ENCODE measurements around the gene SLC22A12. TPM values are rescaled to one million over a fixed set of nuclear protein-coding genes. Genes with fewer than 3 reads are reported as not detected.
A peak's percentile ranks its signal among the peaks of the same experiment; 100 is the strongest.

Gene SLC22A12
- total RNA-seq, 1 donor from 2014 or later, result not detected

DNA sequence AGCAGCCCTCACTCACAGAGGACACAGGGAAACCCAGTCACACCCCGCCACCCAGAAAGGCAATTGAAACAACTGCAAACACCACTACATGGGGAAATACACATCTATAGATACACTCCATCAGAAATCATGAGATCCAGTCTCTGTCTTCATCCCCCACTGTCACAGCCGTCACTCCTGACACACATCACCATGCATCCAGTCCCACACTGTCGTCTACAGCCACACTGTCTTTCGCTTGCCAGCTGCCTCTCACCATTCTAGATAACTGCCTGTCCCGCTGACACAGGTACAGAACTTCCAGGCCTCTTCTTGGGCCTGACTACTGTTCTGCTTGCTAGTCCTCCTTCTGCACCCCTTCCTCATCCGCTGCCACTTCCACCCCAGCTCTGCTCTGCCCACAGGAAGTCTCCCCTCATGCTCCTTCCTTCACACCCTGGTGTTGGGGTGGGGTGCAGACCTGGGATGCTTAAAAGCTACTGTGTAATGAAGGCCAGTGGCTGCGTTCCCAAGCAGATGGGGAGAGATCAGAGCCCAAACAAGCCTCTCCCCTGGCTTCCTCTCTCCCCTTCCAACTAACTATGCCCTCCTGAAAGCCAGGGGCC is 42.6 kb downstream of the SLC22A12 start:
- no peaks in the 10 kb centered on the region for H3K36me3 Mint-ChIP-seq (ENCODE audit: unreplicated experiment)
- peaks cover 25% of the 10 kb centered on the region for H3K4me1 Mint-ChIP-seq (ENCODE audit: low read depth, unreplicated experiment)

DNA sequence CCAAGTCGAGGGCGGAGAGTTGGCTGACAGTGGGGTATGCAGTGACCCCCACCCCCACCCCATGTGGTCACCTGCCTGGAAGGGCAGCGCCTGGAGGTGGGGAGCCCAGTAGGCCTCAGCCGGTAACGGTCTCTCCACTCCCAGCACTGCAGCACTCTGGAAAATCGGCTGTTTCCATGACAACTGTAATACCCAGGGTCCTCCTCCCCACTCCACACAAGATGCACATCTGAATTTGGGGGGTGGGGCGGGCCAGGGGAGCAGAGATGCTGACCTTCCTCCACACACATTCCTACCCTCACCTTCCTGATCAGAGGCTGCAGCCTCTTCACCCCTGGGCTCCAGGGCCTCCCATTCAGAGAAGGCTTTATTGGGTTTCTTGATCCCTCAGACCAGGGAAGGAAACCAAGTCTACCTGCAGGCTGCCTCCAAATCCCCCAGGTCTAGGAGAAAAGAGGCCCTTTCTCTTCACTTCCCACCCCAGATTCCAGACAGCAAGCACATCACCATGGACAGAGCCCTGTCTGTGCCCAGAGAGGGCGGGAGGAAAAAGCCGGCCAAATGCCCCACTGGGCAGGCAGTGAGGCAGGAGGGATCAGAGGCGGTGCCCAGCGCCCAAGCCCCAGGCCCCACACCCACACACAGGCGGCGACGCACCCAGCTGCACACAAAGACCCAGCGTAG is 46.5 kb downstream of the SLC22A12 start:
- Mint-ChIP-seq H3K9me3 (ENCODE audit: unreplicated experiment) (peaks cover 4% of the 10 kb centered on the region), H3K27ac (ENCODE audit: unreplicated experiment) (no peak overlapping the region), H3K4me1 (ENCODE audit: low read depth, unreplicated experiment) (peaks cover 16% of the 10 kb centered on the region), H3K27me3 (ENCODE audit: unreplicated experiment) (peaks cover 11% of the 10 kb centered on the region), H3K36me3 (ENCODE audit: unreplicated experiment) (no peaks in the 10 kb centered on the region), H3K4me3 (ENCODE audit: unreplicated experiment) (peak overlapping the region; percentile 63)
- no peak for DNase-seq
- TF ChIP-seq, protein P1, sequence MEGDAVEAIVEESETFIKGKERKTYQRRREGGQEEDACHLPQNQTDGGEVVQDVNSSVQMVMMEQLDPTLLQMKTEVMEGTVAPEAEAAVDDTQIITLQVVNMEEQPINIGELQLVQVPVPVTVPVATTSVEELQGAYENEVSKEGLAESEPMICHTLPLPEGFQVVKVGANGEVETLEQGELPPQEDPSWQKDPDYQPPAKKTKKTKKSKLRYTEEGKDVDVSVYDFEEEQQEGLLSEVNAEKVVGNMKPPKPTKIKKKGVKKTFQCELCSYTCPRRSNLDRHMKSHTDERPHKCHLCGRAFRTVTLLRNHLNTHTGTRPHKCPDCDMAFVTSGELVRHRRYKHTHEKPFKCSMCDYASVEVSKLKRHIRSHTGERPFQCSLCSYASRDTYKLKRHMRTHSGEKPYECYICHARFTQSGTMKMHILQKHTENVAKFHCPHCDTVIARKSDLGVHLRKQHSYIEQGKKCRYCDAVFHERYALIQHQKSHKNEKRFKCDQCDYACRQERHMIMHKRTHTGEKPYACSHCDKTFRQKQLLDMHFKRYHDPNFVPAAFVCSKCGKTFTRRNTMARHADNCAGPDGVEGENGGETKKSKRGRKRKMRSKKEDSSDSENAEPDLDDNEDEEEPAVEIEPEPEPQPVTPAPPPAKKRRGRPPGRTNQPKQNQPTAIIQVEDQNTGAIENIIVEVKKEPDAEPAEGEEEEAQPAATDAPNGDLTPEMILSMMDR (IDR thresholded peaks at IDR 0.05; ENCODE audit: partially characterized antibody, unreplicated experiment), result no peak

More for the DNA sequence above, 42.6 kb downstream of the SLC22A12 start:
- Mint-ChIP-seq H3K27me3 (ENCODE audit: unreplicated experiment) (peaks cover 19% of the 10 kb centered on the region), H3K27ac (ENCODE audit: unreplicated experiment) (no peak overlapping the region), H3K9me3 (ENCODE audit: unreplicated experiment) (peaks cover 7% of the 10 kb centered on the region), H3K4me3 (ENCODE audit: unreplicated experiment) (no peak overlapping the region)
- TF ChIP-seq, protein P1 (IDR thresholded peaks at IDR 0.05; ENCODE audit: partially characterized antibody, unreplicated experiment), result no peak
- no peak for DNase-seq

DNA sequence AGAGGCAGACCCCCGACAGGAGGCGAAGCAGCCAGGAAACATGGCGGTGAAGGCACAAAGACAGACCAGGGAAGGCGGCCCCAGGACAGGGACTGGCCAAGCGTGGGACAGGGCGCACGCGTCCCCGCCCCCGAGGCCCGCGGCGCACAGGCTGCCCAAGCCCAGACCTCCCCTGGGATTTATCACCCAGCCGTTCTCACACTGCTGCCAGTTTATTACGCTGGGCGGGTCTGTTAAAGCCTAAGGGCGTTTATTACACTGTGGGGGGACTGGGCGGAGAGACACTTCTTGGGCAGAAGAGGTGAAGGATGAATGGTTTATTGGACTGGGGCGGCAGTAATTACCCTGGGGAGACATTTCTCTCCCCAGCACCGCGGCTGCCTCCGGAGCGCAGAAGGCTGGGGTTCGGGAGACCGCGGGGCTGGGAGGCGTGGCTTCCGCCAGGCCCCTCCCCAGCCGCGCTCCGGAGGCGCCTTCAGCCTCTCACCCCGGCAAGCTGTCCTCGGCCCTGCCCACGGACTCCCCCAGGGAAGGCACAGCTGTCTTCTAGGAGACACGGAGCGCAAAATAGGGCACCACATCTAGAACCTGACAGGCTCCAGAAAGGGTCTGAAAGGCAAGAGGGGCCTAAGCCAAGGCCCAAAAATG is 47.1 kb downstream of the SLC22A12 start:
- peak; percentile 63 for DNase-seq

DNA sequence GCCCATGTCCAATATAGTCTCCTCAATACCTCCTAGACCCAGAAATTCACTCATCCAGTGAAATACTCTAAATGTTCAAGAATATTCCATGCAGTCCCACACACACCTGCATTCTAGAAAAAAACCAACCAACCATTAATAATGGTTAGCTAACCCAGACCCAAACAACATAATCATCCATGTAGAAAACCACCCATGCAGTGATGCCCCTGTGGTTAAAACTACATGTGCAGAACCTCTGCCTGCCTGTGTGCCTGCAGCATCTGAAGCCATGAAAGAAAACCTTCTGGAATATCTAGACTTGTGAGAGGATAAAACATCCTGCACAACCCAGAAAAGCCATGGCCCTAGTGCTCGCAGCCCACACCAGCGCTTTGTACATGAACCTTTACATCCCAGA is 47.8 kb downstream of the SLC22A12 start:
- Mint-ChIP-seq H3K9me3 (ENCODE audit: unreplicated experiment) (peaks cover 4% of the 10 kb centered on the region), H3K4me3 (ENCODE audit: unreplicated experiment) (no peak overlapping the region), H3K4me1 (ENCODE audit: low read depth, unreplicated experiment) (peaks cover 15% of the 10 kb centered on the region), H3K27ac (ENCODE audit: unreplicated experiment) (no peak overlapping the region), H3K27me3 (ENCODE audit: unreplicated experiment) (peaks cover 13% of the 10 kb centered on the region), H3K36me3 (ENCODE audit: unreplicated experiment) (no peaks in the 10 kb centered on the region)
- no peak for DNase-seq
- TF ChIP-seq, protein P1 (IDR thresholded peaks at IDR 0.05; ENCODE audit: partially characterized antibody, unreplicated experiment), result no peak

More for the DNA sequence above, 47.1 kb downstream of the SLC22A12 start:
- Mint-ChIP-seq H3K9me3 (ENCODE audit: unreplicated experiment) (peaks cover 4% of the 10 kb centered on the region), H3K4me3 (ENCODE audit: unreplicated experiment) (peak overlapping the region; percentile 63), H3K27ac (ENCODE audit: unreplicated experiment) (no peak overlapping the region), H3K36me3 (ENCODE audit: unreplicated experiment) (no peaks in the 10 kb centered on the region), H3K4me1 (ENCODE audit: low read depth, unreplicated experiment) (peaks cover 15% of the 10 kb centered on the region), H3K27me3 (ENCODE audit: unreplicated experiment) (peaks cover 11% of the 10 kb centered on the region)
- TF ChIP-seq, protein P1 (IDR thresholded peaks at IDR 0.05; ENCODE audit: partially characterized antibody, unreplicated experiment), result no peak

DNA sequence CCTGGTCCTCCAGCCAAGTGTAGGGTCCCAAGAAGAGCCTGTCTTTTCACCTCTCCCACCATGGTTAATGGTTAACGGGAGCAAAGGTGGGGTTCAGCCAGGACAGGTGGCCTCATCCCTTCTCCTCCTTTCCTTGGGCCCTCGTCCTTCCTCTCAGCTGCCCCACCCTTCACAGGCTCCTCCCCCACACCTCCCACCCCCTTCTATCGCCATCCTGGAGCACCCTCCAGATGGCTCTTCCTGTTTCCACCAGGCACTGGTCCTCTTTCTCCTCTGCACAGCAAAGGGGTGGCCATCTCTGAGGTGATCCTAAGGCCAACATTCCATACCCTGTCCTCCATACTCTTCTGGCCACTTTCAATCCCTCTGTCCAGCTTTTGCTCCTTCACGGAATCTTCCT is 48.9 kb downstream of the SLC22A12 start:
- peaks cover 17% of the 10 kb centered on the region for H3K4me1 Mint-ChIP-seq (ENCODE audit: low read depth, unreplicated experiment)
- DNase-seq, result no peak
- H3K27me3 Mint-ChIP-seq (ENCODE audit: unreplicated experiment), result peaks cover 8% of the 10 kb centered on the region
- no peaks in the 10 kb centered on the region for H3K36me3 Mint-ChIP-seq (ENCODE audit: unreplicated experiment)
- no peak overlapping the region for H3K27ac Mint-ChIP-seq (ENCODE audit: unreplicated experiment)
- H3K4me3 Mint-ChIP-seq (ENCODE audit: unreplicated experiment), result no peak overlapping the region
- H3K9me3 Mint-ChIP-seq (ENCODE audit: unreplicated experiment), result peaks cover under 1% of the 10 kb centered on the region
- TF ChIP-seq, protein P1 (IDR thresholded peaks at IDR 0.05; ENCODE audit: partially characterized antibody, unreplicated experiment), result no peak
